Stomach (tissue), 9 donors: ENCODE results near the gene APOL3. TPM values are rescaled to one million over a fixed set of nuclear protein-coding genes. Genes with fewer than 3 reads are reported as not detected.
A peak's percentile ranks its signal among the peaks of the same experiment; 100 is the strongest.

Experiments
- DNase-seq, 2 donors: peaks; one replicate each; pipeline versions ENCODE4 v3.0.0 to v3.0.0-alpha.2; 2013 to 2019
- H3K27ac ChIP-seq, 5 donors: fragments of 200-600 bp in 4 of 5; sonication (generic) in 4 of 5; one replicate each; pipeline ENCODE4 v1.5.1; 2013 to 2019; ENCODE audit warnings: mild to moderate bottlenecking in 1 of 5, moderate library complexity in 1 of 5
- H3K27me3 ChIP-seq, 3 donors: fragments of 200-600 bp; sonication (generic); one replicate each; pipeline ENCODE4 v1.5.1; 2017 to 2019; ENCODE audit warnings: mixed run types in 1 of 3
- H3K36me3 ChIP-seq, 4 donors: fragments of 200-600 bp; sonication (generic); 1 replicate in 3 of 4; 2 replicates in 1 of 4; pipeline ENCODE4 v1.5.1; 2016 to 2019
- H3K4me1 ChIP-seq, 4 donors: fragments of 200-600 bp; sonication (generic); one replicate each; pipeline ENCODE4 v1.5.1; 2016 to 2019
- H3K4me3 ChIP-seq, 4 donors: fragments of 200-600 bp; sonication (generic) in 3 of 4; one replicate each; pipeline ENCODE4 v1.5.1; 2016 to 2019; ENCODE audit warnings: mild to moderate bottlenecking in 1 of 4
- H3K9me3 ChIP-seq, 4 donors: fragments of 200-600 bp; sonication (generic); one replicate each; pipeline ENCODE4 v1.5.1; 2016 to 2019
- CTCF ChIP-seq, 7 experiments: fragments of 450-650 bp in 4 of 7; fragments of 200-600 bp in 3 of 7; sonication (generic) in 3 of 7; IDR thresholded peaks; one replicate each; pipeline ENCODE4 v1.5.1; 2016 to 2019; ENCODE audit warnings: antibody characterized with exemption in 7 of 7, control low read depth in 2 of 7, mild to moderate bottlenecking in 1 of 7
- EP300 ChIP-seq: sonication (generic); formaldehyde crosslinking; IDR thresholded peaks from one replicate; pipeline ENCODE4 v1.6.1; 2017; ENCODE audit warnings: antibody characterized with exemption
- POLR2A ChIP-seq, 4 donors: fragments of 450-650 bp; IDR thresholded peaks; one replicate each; pipeline ENCODE4 v1.6.1; 2016; ENCODE audit warnings: antibody characterized with exemption in 4 of 4, control low read depth in 2 of 4, mild to moderate bottlenecking in 1 of 4, moderate library complexity in 1 of 4
- POLR2AphosphoS5 ChIP-seq, 3 donors: sonication (generic); formaldehyde crosslinking; IDR thresholded peaks; one replicate each; pipeline ENCODE4 v1.6.1; 2016; ENCODE audit warnings: antibody characterized with exemption in 3 of 3
- WGBS, 5 donors: extraction: QIAGEN DNeasy Blood & Tissue Kit in 3 of 5; methylation state at CpG; one replicate each; pipeline versions ENCODE4 v1.1.5 to v1.1.7; 2013 to 2018; 5-methylcytosine and 5-hydroxymethylcytosine counted together
- intact Hi-C: fragments of 100-400 bp; cut with DNase I; formaldehyde crosslinking; loops from one replicate; pipeline ENCODE4 v1.15.1; 2023; ENCODE audit warnings: low total_unique reads
- polyA plus RNA-seq, 3 donors: library from polyadenylated mRNA; stranded (reverse); fragments of 200-250 nt; gene quantifications; one replicate each; pipeline ENCODE4 v1.2.3, GENCODE V29; 2013
- total RNA-seq, 5 donors: library from RNA; depleted of rRNA; stranded (reverse); fragments of >200 nt; gene quantifications; one replicate each; pipeline versions ENCODE4 v1.1.0 to v1.2.3, GENCODE V29; 2014 to 2016
- donor health status: healthy with polysubstance abuse.
- donor health status: Bipolar disorder and iron deficiency.
- donor health status: healthy.

Gene APOL3
- total and polyA plus RNA-seq, 8 donors: 2.9 to 29.9 (median 15.6) TPM; not detected in 1

- no peak overlapping the region for H3K4me3 ChIP-seq
- 87 to 93% (median 89%) methylated on average over 8 to 9 of the region's 9 CpGs for WGBS, 5 donors
- DNase-seq: no peak
- no peaks in the 10 kb centered on the region for H3K9me3 ChIP-seq
- peaks cover 0 to 4% (median 3%) of the 10 kb centered on the region in 4 donors for H3K4me1 ChIP-seq
- peaks cover 0 to 10% (median 0%) of the 10 kb centered on the region in 3 donors for H3K27me3 ChIP-seq
- no peak overlapping the region for H3K27ac ChIP-seq
- intact Hi-C loops: loop anchor here (10.0 kb wide), 1 partner anchor 504 kb away; no protein-coding TSS in a partner anchor
- no peak for TF ChIP-seq EP300
- TF ChIP-seq CTCF (IDR thresholded peaks at IDR 0.05): no peak
- TF ChIP-seq POLR2A (IDR thresholded peaks at IDR 0.05): no peak
- TF ChIP-seq POLR2AphosphoS5 (IDR thresholded peaks at IDR 0.05): no peak
- H3K36me3 ChIP-seq: no peaks in the 10 kb centered on the region
Measured at GRCh38 chr22:36129071-36129470, 31.5 kb downstream of the APOL3 start.

- Histone ChIP-seq H3K9me3 (no peaks in the 10 kb centered on the region), H3K36me3 (no peaks in the 10 kb centered on the region), H3K4me3 (no peak overlapping the region), H3K27ac (no peak overlapping the region), H3K4me1 (peaks cover 4 to 10% (median 6%) of the 10 kb centered on the region in 4 donors), H3K27me3 (peaks cover 0 to 6% (median 0%) of the 10 kb centered on the region in 3 donors)
- intact Hi-C loops: loop anchor here (10.0 kb wide), 1 partner anchor 501 kb away; no protein-coding TSS in a partner anchor
- TF ChIP-seq POLR2A (IDR thresholded peaks at IDR 0.05): no peak
- no peak for TF ChIP-seq CTCF (IDR thresholded peaks at IDR 0.05)
- WGBS, 5 donors: 75 to 92% (median 80%) methylated on average over 1 of the region's 1 CpG
- no peak for DNase-seq
Measured at GRCh38 chr22:36125994-36126531, 34.5 kb downstream of the APOL3 start.

- intact Hi-C loops: loop anchor here (10.0 kb wide), 1 partner anchor 501 kb away; no protein-coding TSS in a partner anchor
Measured at GRCh38 chr22:36125434-36125833, 35.1 kb downstream of the APOL3 start.

GRCh38 chr22:36124666-36125065 is 35.9 kb downstream of the APOL3 start:
- Histone ChIP-seq H3K4me3 (no peak overlapping the region), H3K27ac (peak overlapping the region in 2 of 5 donors; percentile 81 to 88), H3K4me1 (peaks cover 4 to 10% (median 6%) of the 10 kb centered on the region in 4 donors), H3K27me3 (peaks cover 0 to 6% (median 0%) of the 10 kb centered on the region in 3 donors), H3K9me3 (no peaks in the 10 kb centered on the region), H3K36me3 (no peaks in the 10 kb centered on the region)
- no peak for TF ChIP-seq POLR2A (IDR thresholded peaks at IDR 0.05)
- TF ChIP-seq POLR2AphosphoS5 (IDR thresholded peaks at IDR 0.05): no peak
- TF ChIP-seq EP300: no peak
- no peak for TF ChIP-seq CTCF (IDR thresholded peaks at IDR 0.05)
- 66 to 80% (median 77%) methylated on average over 11 of the region's 11 CpGs for WGBS, 5 donors
- DNase-seq: no peak
- intact Hi-C loops: loop anchor here (10.0 kb wide), 1 partner anchor 500 kb away; no protein-coding TSS in a partner anchor

More at GRCh38 chr22:36125434-36125833, 35.1 kb downstream of the APOL3 start:
- Histone ChIP-seq H3K36me3 (no peaks in the 10 kb centered on the region), H3K4me3 (no peak overlapping the region), H3K9me3 (no peaks in the 10 kb centered on the region), H3K27ac (no peak overlapping the region), H3K27me3 (peaks cover 0 to 6% (median 0%) of the 10 kb centered on the region in 3 donors), H3K4me1 (peaks cover 4 to 10% (median 6%) of the 10 kb centered on the region in 4 donors)
- TF ChIP-seq POLR2A (IDR thresholded peaks at IDR 0.05): no peak
- no peak for TF ChIP-seq CTCF (IDR thresholded peaks at IDR 0.05)
- no peak for DNase-seq
- WGBS, 5 donors: 84 to 92% (median 88%) methylated on average over 6 of the region's 6 CpGs
